HUES48 (cell line): ENCODE measurements around the gene IPO8.
"Not testable (repeated sequence)": the region's sequence is repeated elsewhere in the genome, so short reads cannot be mapped to it uniquely, and the experiment has no call there.

Source experiments
- H3K27ac ChIP-seq: one replicate; pipeline ENCODE4 v1.7.0; 2013; ENCODE audit warnings: low read depth, low read length, inconsistent platforms
- H3K27me3 ChIP-seq: 2 replicates; pipeline ENCODE4 v1.6.1; 2013; ENCODE audit warnings: mild to moderate bottlenecking, low read length; ENCODE audit not compliant: control insufficient read depth, insufficient read depth
- H3K36me3 ChIP-seq: 2 replicates; pipeline ENCODE4 v1.6.1; 2013; ENCODE audit warnings: low read length; ENCODE audit not compliant: control insufficient read depth, insufficient read depth
- H3K4me1 ChIP-seq: 2 replicates; pipeline ENCODE4 v1.6.1; 2013; ENCODE audit warnings: mild to moderate bottlenecking, low read length; ENCODE audit not compliant: control insufficient read depth, insufficient read depth
- H3K4me3 ChIP-seq: 2 replicates; pipeline ENCODE4 v1.5.1; 2013; ENCODE audit warnings: mild to moderate bottlenecking, low read depth, low read length
- H3K9ac ChIP-seq: 2 replicates; pipeline ENCODE4 v1.6.1; 2013; ENCODE audit warnings: mild to moderate bottlenecking, low read depth, low read length, moderate library complexity
- H3K9me3 ChIP-seq: 2 replicates; pipeline ENCODE4 v1.6.1; 2013; ENCODE audit warnings: low read length; ENCODE audit not compliant: control insufficient read depth, insufficient read depth

Gene IPO8

DNA sequence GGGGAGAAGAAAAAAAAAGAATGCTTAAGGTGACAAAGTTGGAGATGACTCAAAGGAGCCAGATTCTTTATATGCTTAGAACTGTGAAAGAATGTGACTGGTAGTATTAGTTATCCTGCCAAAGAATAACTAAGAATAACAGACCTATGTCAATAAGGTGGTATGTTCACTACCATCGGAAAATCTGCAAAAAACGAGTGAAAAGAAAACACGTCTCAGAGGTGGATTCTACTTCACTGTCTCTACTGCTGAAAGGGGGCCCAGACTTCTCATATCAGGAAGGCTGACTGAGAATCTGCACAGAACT lies 64.7 kb downstream of the IPO8 start:
- Histone ChIP-seq H3K9ac (no peak overlapping the region), H3K27me3 (no peaks in the 10 kb centered on the region), H3K36me3 (peaks cover 47% of the 10 kb centered on the region), H3K4me1 (no peaks in the 10 kb centered on the region), H3K9me3 (no peaks in the 10 kb centered on the region), H3K27ac (no peak overlapping the region), H3K4me3 (no peak overlapping the region)

DNA sequence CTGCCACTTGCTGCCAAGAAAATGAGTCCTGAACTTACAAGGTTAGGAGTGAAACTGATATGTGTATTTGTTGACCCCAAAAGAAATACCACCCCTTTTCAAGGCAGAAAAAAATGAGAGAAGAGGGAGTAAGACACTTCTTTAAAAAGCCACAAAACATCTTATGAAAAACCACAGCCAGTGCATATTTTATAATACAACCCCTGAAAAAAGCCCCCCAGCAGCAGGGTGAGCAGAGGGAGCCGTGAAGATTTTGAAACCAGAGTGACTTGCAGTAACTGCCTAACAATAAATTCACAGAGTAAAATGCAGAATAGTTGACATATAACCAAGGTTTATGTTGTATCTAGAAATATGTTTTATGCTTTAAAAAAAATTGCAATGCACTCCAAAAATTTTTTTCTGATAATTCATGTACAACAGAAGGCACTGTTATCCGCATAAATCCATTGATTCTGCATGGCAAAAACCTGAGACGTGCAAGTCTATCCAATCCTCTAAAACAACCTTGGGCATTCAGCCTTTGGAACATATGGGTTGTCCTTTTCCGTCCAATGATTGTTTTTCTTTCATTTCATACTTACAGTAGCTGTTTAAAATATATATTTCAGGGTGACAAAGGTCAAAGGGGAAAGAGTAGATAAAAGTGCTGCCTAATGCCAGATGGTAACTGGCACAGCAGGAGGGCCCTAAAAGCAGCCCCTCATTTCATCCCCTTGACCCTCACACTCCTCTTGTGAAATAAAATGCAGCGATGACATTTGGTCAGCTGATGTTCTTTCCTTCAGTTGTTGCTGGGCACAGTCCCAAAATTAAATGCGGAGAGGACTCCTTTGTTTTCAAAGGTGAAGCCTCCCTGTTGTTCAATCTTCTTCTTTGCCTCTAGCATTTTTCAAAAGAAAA lies 65.3 kb downstream of the IPO8 start:
- no peak overlapping the region for H3K9ac ChIP-seq
- no peaks in the 10 kb centered on the region for H3K9me3 ChIP-seq
- no peaks in the 10 kb centered on the region for H3K4me1 ChIP-seq
- H3K27me3 ChIP-seq, result no peaks in the 10 kb centered on the region
- peaks cover 47% of the 10 kb centered on the region for H3K36me3 ChIP-seq
- no peak overlapping the region for H3K27ac ChIP-seq
- H3K4me3 ChIP-seq, result no peak overlapping the region

DNA sequence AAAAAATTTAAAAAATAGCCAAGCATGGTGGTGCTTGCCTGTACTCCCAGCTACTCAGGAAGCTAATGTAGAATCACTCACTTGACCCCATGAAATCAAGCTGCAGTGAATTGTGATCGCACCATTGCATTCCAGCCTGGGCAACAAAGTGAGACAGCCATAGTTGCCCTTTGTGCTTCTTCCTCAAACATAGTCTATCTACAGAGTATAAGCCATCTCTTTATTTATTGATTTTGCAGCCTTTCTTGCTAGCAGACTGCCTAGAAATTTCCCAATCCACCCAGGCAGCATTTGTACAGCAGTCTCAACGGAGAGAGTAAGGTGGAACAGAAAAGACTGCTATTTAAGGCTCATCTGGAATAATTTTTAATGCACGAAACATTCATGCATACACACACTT lies 68.8 kb downstream of the IPO8 start:
- no peaks in the 10 kb centered on the region for H3K27me3 ChIP-seq
- H3K9me3 ChIP-seq, result no peaks in the 10 kb centered on the region
- no peaks in the 10 kb centered on the region for H3K4me1 ChIP-seq
- H3K4me3 ChIP-seq, result no peak overlapping the region
- peaks cover 31% of the 10 kb centered on the region for H3K36me3 ChIP-seq
- no peak overlapping the region for H3K9ac ChIP-seq
- no peak overlapping the region for H3K27ac ChIP-seq

DNA sequence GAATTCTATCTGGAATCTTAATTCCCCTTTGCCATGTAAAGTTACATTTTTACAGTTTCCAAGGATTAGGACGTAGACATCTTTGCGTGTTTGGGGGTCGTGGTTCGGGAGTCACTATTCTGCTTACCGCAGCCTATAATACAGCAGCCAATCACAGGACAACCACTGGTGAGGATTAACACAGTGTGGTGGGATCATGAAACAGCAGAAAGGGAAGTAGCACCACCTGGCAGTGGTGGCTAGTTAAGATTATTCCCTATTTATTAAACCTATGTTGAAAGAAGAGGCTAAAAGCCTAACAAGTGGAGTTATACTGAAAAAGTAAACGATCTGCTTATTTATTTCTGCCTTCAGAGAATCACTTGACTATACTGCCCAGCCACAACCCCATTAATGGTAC lies 71.7 kb downstream of the IPO8 start:
- H3K36me3 ChIP-seq, result peaks cover 7% of the 10 kb centered on the region

DNA sequence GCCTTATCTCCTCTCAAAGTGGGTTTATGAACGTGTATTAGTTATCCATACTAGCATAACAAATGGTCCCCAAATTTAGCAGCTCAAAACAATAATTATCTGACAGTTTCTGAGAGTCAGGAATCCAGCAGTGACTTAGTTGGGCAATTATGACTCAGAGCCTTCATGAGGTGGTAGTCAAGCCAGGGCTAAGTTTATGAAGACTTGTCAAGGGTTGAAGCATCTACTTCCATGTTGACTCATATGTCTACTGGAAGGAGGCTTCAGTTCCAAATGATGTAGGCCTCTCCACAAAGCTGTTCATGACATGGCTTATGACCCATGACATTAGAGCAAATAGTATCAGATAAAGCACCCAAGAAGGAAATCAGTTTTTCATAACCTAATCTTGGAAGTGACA lies 73.2 kb downstream of the IPO8 start:
- Histone ChIP-seq H3K4me3 (no peak overlapping the region), H3K9me3 (no peaks in the 10 kb centered on the region), H3K36me3 (no peaks in the 10 kb centered on the region), H3K4me1 (no peaks in the 10 kb centered on the region), H3K9ac (no peak overlapping the region), H3K27ac (no peak overlapping the region), H3K27me3 (no peaks in the 10 kb centered on the region)

More for the DNA sequence above, 71.7 kb downstream of the IPO8 start:
- no peak overlapping the region for H3K9ac ChIP-seq
- no peaks in the 10 kb centered on the region for H3K9me3 ChIP-seq
- no peaks in the 10 kb centered on the region for H3K4me1 ChIP-seq
- H3K27ac ChIP-seq, result no peak overlapping the region
- H3K27me3 ChIP-seq, result no peaks in the 10 kb centered on the region
- no peak overlapping the region for H3K4me3 ChIP-seq

DNA sequence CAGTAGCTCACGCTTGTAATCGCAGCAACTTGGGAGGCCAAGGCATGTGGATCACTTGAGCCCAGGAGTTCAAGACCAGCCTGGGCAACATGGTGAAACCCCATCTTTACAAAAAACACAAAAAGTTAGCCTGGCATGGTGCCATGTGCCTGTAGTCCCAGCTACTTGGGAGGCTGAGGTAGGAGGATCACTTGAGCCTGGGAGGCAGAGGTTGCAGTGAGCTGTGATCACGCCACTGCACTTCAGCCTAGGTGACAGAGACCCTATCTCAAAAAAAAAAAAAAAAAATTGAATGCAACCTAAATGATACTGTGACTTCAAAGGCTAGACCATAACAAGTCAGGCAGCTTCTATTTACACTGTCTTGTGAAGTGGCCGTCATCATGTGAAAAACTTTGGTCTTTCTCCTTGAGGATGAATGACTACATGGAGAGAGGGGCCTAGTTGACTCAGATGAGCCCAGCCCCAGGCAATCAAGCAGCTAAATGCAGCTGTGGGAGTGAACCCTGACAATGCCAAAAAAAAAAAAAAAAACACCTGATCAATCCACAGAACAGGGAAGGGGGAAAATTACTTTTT lies 73.9 kb downstream of the IPO8 start:
- not testable (repeated sequence) for H3K27ac ChIP-seq, H3K36me3 ChIP-seq, H3K4me1 ChIP-seq, H3K27me3 ChIP-seq, H3K9me3 ChIP-seq, H3K9ac ChIP-seq, H3K4me3 ChIP-seq

DNA sequence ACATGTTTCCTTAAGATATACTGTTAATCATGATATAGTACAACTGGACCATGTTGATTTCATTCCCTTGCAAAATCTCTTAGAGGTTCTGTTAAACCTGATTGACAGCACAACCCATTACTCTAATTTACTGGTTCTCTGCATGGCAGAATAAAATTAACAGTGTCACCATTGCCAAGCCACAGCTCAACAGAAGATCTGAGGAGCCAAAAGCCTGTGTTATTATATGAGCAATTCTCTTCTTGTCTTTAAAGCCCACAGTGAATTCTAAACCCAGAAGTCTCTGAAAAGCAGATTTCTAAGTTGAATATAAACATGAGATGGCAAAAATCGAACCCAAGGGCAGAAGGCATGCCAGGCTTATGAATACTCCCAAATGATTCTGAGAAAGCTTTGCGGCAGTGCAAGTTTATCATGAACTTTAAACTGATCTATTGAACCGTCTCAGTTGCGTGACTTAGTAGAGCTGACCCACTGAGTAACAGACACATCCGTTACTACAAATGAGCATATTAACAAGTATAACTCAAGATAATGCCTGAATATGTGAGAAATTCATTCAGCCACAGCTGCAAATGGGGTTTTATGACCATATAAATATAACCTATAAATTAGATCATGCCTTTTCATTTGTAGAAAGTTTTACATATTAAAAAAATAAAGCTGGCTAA lies 78.2 kb downstream of the IPO8 start:
- Histone ChIP-seq H3K4me3 (no peak overlapping the region), H3K4me1 (no peaks in the 10 kb centered on the region), H3K27me3 (no peaks in the 10 kb centered on the region), H3K9ac (no peak overlapping the region), H3K9me3 (no peaks in the 10 kb centered on the region), H3K36me3 (no peaks in the 10 kb centered on the region), H3K27ac (no peak overlapping the region)

DNA sequence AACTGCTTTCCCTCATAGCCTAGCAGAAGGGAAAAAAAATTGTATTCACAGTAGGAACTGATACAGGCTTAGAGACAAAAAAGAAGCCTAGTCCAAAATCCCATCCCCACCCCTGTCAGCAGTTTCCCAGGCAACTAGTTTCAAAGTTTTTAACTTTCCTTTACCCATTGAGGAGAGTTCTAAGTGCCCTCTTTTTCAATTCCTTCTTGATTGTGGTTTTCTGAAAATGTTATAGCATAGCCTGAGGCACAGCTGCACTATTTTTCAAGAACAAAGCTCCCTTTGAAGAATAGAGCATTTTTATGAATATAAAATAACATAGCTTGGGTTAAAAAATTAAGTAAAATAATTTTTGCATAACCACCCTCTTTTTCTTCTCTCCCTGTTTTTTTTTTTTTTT lies 81.6 kb downstream of the IPO8 start:
- Histone ChIP-seq H3K9me3 (no peaks in the 10 kb centered on the region), H3K4me1 (no peaks in the 10 kb centered on the region), H3K9ac (no peak overlapping the region), H3K27ac (no peak overlapping the region), H3K27me3 (no peaks in the 10 kb centered on the region), H3K36me3 (no peaks in the 10 kb centered on the region), H3K4me3 (no peak overlapping the region)

DNA sequence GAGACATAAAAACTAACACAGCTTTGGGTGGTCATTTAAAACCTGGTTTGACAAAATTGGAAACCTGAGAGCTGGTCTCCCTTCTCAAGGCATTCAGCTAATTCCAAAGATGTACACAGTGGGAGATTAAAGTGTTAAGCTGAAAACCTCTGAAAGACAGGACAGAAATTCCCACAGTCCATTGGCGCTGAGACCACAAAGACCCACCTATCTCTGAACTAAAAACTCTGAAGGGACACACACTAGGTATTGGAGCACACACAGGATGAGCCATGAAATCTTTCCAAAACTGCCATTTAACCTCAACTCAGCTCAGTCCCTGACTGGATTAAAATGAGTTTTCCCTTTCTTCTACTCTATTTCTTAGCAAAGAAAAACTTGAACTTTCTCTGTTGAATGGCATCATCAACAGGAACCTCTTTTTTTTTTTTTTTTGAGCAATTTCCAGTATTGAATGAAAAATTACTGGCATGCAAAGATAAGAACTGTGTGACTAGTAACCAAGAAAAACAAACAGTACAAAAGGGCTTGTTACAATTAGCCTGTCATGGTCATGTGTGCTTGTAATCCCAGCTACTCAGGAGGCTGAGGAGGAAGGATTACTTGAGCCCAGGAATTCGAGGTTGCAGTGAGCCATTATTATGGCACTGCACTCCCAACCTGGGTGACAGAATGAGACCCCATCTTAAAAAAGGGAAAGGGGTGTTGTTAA lies 82.4 kb downstream of the IPO8 start:
- Histone ChIP-seq H3K27me3 (no peaks in the 10 kb centered on the region), H3K9me3 (no peaks in the 10 kb centered on the region), H3K4me3 (no peak overlapping the region), H3K27ac (no peak overlapping the region), H3K9ac (no peak overlapping the region), H3K36me3 (no peaks in the 10 kb centered on the region), H3K4me1 (no peaks in the 10 kb centered on the region)

DNA sequence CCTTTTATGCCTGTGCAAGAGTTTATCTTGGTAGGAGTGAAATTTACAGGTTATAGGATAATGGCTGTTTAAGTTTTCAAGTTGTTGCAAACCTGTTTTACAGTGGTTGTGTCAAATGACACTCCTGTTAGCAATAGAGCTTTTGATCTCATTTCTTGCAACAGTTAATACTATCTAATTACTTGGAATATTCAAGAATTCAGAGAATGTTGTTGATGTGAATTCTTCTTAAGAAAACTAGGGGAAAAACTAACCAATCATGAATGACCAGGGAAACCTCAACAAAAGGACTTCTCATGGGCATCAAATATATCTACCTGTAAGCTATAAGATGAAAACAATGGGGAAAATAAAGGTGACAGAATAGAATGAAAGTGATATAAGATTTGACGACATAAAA lies 85.0 kb downstream of the IPO8 start:
- Histone ChIP-seq H3K4me3 (no peak overlapping the region), H3K27ac (no peak overlapping the region), H3K4me1 (no peaks in the 10 kb centered on the region), H3K36me3 (no peaks in the 10 kb centered on the region), H3K9ac (no peak overlapping the region), H3K9me3 (no peaks in the 10 kb centered on the region), H3K27me3 (no peaks in the 10 kb centered on the region)

DNA sequence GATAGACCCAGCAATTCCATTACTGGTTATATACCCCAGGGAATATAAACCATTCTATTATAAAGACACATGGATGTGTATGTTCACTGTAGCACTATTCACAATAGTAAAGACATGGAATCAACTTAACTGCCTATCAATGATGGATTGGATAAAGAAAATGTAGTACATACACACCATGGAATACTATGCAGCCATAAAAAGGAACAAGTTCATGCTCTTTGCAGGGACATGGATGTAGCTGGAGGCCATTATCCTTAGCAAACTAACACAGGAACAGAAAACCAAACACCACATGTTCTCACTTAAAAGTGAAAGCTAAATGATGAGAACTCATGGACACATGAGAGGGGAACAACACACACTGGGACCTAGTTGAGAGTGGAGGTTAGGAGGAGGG lies 85.8 kb downstream of the IPO8 start:
- H3K4me1 ChIP-seq, H3K27ac ChIP-seq, H3K9ac ChIP-seq: not testable (repeated sequence)

More for the DNA sequence above, 85.8 kb downstream of the IPO8 start:
- not testable (repeated sequence) for H3K36me3 ChIP-seq, H3K9me3 ChIP-seq, H3K4me3 ChIP-seq, H3K27me3 ChIP-seq
